Activated CD4-positive, alpha-beta T cell treated with anti-CD3 and anti-CD28 coated beads for 36 hours (primary cell): Measurements from ENCODE around the gene PTK6. TPM values are rescaled to one million over a fixed set of nuclear protein-coding genes. Genes with fewer than 3 reads are reported as not detected.
"Not testable (repeated sequence)": the region's sequence is repeated elsewhere in the genome, so short reads cannot be mapped to it uniquely, and the experiment has no call there.

Source experiments
- ATAC-seq: fragments of 200-7000 bp; cut with Tn5 transposase; one replicate; pipeline ENCODE4 v1.10.0; 2021; ENCODE audit warnings: mild to moderate bottlenecking, moderate library complexity
- CTCF ChIA-PET: fragments of 350-600 bp; sonication (Branson Sonifier 250); formaldehyde crosslinking; loops from one replicate; lab custom pipeline; 2021; ENCODE audit warnings: antibody characterized with exemption; lab: Charles Lee
- POLR2A ChIA-PET: fragments of 350-600 bp; sonication (Branson Sonifier 250); formaldehyde crosslinking; loops from one replicate; lab custom pipeline; 2021; ENCODE audit warnings: antibody characterized with exemption, inconsistent platforms; lab: Charles Lee
- DNase-seq: peaks from one replicate; pipeline ENCODE4 v3.0.0-alpha.2; 2020
- H3K27ac Mint-ChIP-seq: one replicate; pipeline ENCODE4 v1.8.0; 2021; ENCODE audit warnings: mixed read lengths
- H3K27me3 Mint-ChIP-seq: one replicate; pipeline ENCODE4 v1.8.0; 2021; ENCODE audit warnings: mixed read lengths
- H3K36me3 Mint-ChIP-seq: one replicate; pipeline ENCODE4 v1.8.0; 2021; ENCODE audit warnings: low read depth, mixed read lengths
- H3K4me1 Mint-ChIP-seq: one replicate; pipeline ENCODE4 v1.8.0; 2021; ENCODE audit warnings: mixed read lengths
- H3K4me3 Mint-ChIP-seq: one replicate; pipeline ENCODE4 v1.8.0; 2021; ENCODE audit warnings: mild to moderate bottlenecking, moderate library complexity, mixed read lengths
- H3K9me3 Mint-ChIP-seq: one replicate; pipeline ENCODE4 v1.8.0; 2021; ENCODE audit warnings: low read depth, mixed read lengths
- intact Hi-C, 2 experiments: fragments of 100-400 bp; cut with DNase I in 1 of 2; cut with micrococcal nuclease in 1 of 2; formaldehyde crosslinking; loops; one replicate each; pipeline versions ENCODE4 v1.14.2 to v1.15.1; 2022 to 2024; cut with DNase I, micrococcal nuclease
- total RNA-seq, 2 experiments: library from RNA; stranded (reverse); gene quantifications; one replicate each; pipeline ENCODE4 v1.2.3, GENCODE V29; 2021

Gene PTK6
- total RNA-seq, 2 experiments from 2014 or later, result 0.25 to 0.48 TPM

GRCh38 chr20:63574829-63575743 lies 37.9 kb upstream of the PTK6 start:
- Mint-ChIP-seq H3K9me3 (no peaks in the 10 kb centered on the region), H3K4me3 (no peak overlapping the region), H3K27ac (peak overlapping the region; percentile 8), H3K4me1 (no peaks in the 10 kb centered on the region), H3K27me3 (peaks cover 2% of the 10 kb centered on the region), H3K36me3 (no peaks in the 10 kb centered on the region)
- ATAC-seq, result no peak
- ChIA-PET CTCF (no interaction called here), POLR2A (no interaction called here)
- no peak for DNase-seq
- intact Hi-C loops, result no loop called here

- intact Hi-C loops, result no loop called here
- H3K27ac Mint-ChIP-seq, result peak within 1 kb of the TSS; percentile 60
- DNase-seq (peak; percentile 78), ATAC-seq (peak; percentile 80)
- H3K27me3 Mint-ChIP-seq, result peaks cover 2% of the 10 kb centered on the region
- no peaks in the 10 kb centered on the region for H3K9me3 Mint-ChIP-seq
- POLR2A ChIA-PET, result no interaction called here
- H3K4me1 Mint-ChIP-seq, result peaks cover 1% of the 10 kb centered on the region
- CTCF ChIA-PET, result no interaction called here
- peak within 1 kb of the TSS; percentile 70 for H3K4me3 Mint-ChIP-seq
- H3K36me3 Mint-ChIP-seq, result no peaks in the 10 kb centered on the region
Observed at GRCh38 chr20:63574156-63574828, 37.1 kb upstream of the PTK6 start, which contains the start of gene HELZ2. Gene HELZ2, minus strand, starts transcription at chr20:63574239. Its CDS starts 1,854 bp downstream, at chr20:63572385.

GRCh38 chr20:63573647-63574131 lies 36.5 kb upstream of the PTK6 start:
- ATAC-seq (peak; percentile 13), DNase-seq (no peak)
- ChIA-PET POLR2A (no interaction called here), CTCF (no interaction called here)
- peak overlapping the region; percentile 60 for H3K27ac Mint-ChIP-seq
- H3K9me3 Mint-ChIP-seq, result no peaks in the 10 kb centered on the region
- H3K27me3 Mint-ChIP-seq, result peaks cover 2% of the 10 kb centered on the region
- peaks cover 7% of the 10 kb centered on the region for H3K4me1 Mint-ChIP-seq
- no peaks in the 10 kb centered on the region for H3K36me3 Mint-ChIP-seq
- intact Hi-C loops, result no loop called here
- H3K4me3 Mint-ChIP-seq, result peak overlapping the region; percentile 70

- POLR2A ChIA-PET, result no interaction called here
- peak overlapping the region; percentile 60 for H3K27ac Mint-ChIP-seq
Observed at GRCh38 chr20:63572788-63573646, 35.8 kb upstream of the PTK6 start.

GRCh38 chr20:63572071-63572787 lies 35.1 kb upstream of the PTK6 start:
- CTCF ChIA-PET, result interaction anchor here (1.0 kb wide), 1 partner anchor 35 kb away, joined by 3 read pairs; the partner anchor contains the start of gene PTK6

More at GRCh38 chr20:63572788-63573646, 35.8 kb upstream of the PTK6 start:
- H3K4me1 Mint-ChIP-seq, result peaks cover 13% of the 10 kb centered on the region
- H3K4me3 Mint-ChIP-seq, result peak overlapping the region; percentile 70
- no peak for DNase-seq
- H3K27me3 Mint-ChIP-seq, result peaks cover 2% of the 10 kb centered on the region
- ATAC-seq, result no peak
- no peaks in the 10 kb centered on the region for H3K36me3 Mint-ChIP-seq
- CTCF ChIA-PET, result no interaction called here
- no peaks in the 10 kb centered on the region for H3K9me3 Mint-ChIP-seq
- intact Hi-C loops, result no loop called here

GRCh38 chr20:63571087-63571478 lies 33.9 kb upstream of the PTK6 start:
- ATAC-seq, H3K36me3 Mint-ChIP-seq, intact Hi-C loops, DNase-seq, H3K4me3 Mint-ChIP-seq, POLR2A ChIA-PET, CTCF ChIA-PET, H3K27ac Mint-ChIP-seq, H3K27me3 Mint-ChIP-seq, H3K9me3 Mint-ChIP-seq: not testable (repeated sequence)
- H3K4me1 Mint-ChIP-seq, result peaks cover 22% of the 10 kb centered on the region

More at GRCh38 chr20:63572071-63572787, 35.1 kb upstream of the PTK6 start:
- Mint-ChIP-seq H3K4me1 (peaks cover 20% of the 10 kb centered on the region), H3K27ac (no peak overlapping the region), H3K36me3 (no peaks in the 10 kb centered on the region), H3K4me3 (no peak overlapping the region), H3K27me3 (peaks cover 2% of the 10 kb centered on the region), H3K9me3 (no peaks in the 10 kb centered on the region)
- intact Hi-C loops, result no loop called here
- DNase-seq, result no peak
- POLR2A ChIA-PET, result no interaction called here
- ATAC-seq, result no peak

GRCh38 chr20:63570281-63571086 lies 33.3 kb upstream of the PTK6 start:
- Mint-ChIP-seq H3K4me3 (no peak overlapping the region), H3K36me3 (no peaks in the 10 kb centered on the region), H3K27me3 (no peaks in the 10 kb centered on the region), H3K4me1 (peaks cover 22% of the 10 kb centered on the region), H3K9me3 (no peaks in the 10 kb centered on the region), H3K27ac (no peak overlapping the region)
- intact Hi-C loops, result no loop called here
- ATAC-seq (no peak), DNase-seq (no peak)
- ChIA-PET CTCF (no interaction called here), POLR2A (no interaction called here)

- no peaks in the 10 kb centered on the region for H3K36me3 Mint-ChIP-seq
- ChIA-PET CTCF (interaction anchor here (0.6 to 1.5 kb wide), 3 partner anchors 73 to 442 kb away, joined by 3 to 4 read pairs (median 4); no protein-coding TSS in a partner anchor), POLR2A (interaction anchor here (0.6 to 0.7 kb wide), 2 partner anchors 12 to 260 kb away, joined by 3 read pairs; no protein-coding TSS in a partner anchor)
- no peaks in the 10 kb centered on the region for H3K27me3 Mint-ChIP-seq
- intact Hi-C loops, result no loop called here
- peaks cover 22% of the 10 kb centered on the region for H3K4me1 Mint-ChIP-seq
- ATAC-seq (no peak), DNase-seq (no peak)
- H3K4me3 Mint-ChIP-seq, result no peak overlapping the region
- H3K9me3 Mint-ChIP-seq, result no peaks in the 10 kb centered on the region
- H3K27ac Mint-ChIP-seq, result no peak overlapping the region
Observed at GRCh38 chr20:63568986-63569949, 32.1 kb upstream of the PTK6 start.
